DMS79 treated with DMSO at 0.1 percent for 48 hours (cell line): ENCODE results near the gene HIP1.
"Not testable (repeated sequence)": the region's sequence is repeated elsewhere in the genome, so short reads cannot be mapped to it uniquely, and the experiment has no call there.

Experiments used
- DNase-seq: peaks from one replicate; lab custom pipeline; 2025; lab: John Stamatoyannopoulos, UW

Gene HIP1

GRCh38 chr7:75738604-75738974 lies at the start of gene HIP1:
HIP1 (minus strand) TSS chr7:75738941; CDS start chr7:75738920, 21 bp downstream.
- DNase-seq, result no peak

- not testable (repeated sequence) for DNase-seq
Measured at GRCh38 chr7:75788154-75788847, 49.6 kb upstream of the HIP1 start.

- DNase-seq, result not testable (repeated sequence)
Measured at GRCh38 chr7:75783058-75783457, 44.3 kb upstream of the HIP1 start.

GRCh38 chr7:75780647-75781273 lies 42.0 kb upstream of the HIP1 start:
- not testable (repeated sequence) for DNase-seq

- DNase-seq, result not testable (repeated sequence)
Measured at GRCh38 chr7:75779516-75779915, 40.8 kb upstream of the HIP1 start.

- DNase-seq, result not testable (repeated sequence)
Measured at GRCh38 chr7:75779035-75779434, 40.3 kb upstream of the HIP1 start.

GRCh38 chr7:75776295-75776971 lies 37.7 kb upstream of the HIP1 start:
- no peak for DNase-seq

GRCh38 chr7:75773958-75774357 lies 35.2 kb upstream of the HIP1 start:
- not testable (repeated sequence) for DNase-seq

- no peak for DNase-seq
Measured at GRCh38 chr7:75772081-75773077, 33.6 kb upstream of the HIP1 start, which contains the start of gene CCL26. CCL26 (minus strand) TSS chr7:75772211; CDS start chr7:75772176, 35 bp downstream.

- DNase-seq, result no peak
Measured at GRCh38 chr7:75771224-75771623, 32.5 kb upstream of the HIP1 start.

GRCh38 chr7:75762350-75762917 lies 23.7 kb upstream of the HIP1 start:
- DNase-seq, result peak; percentile 66

- DNase-seq, result not testable (repeated sequence)
Measured at GRCh38 chr7:75761801-75762200, 23.1 kb upstream of the HIP1 start.

- no peak for DNase-seq
Measured at GRCh38 chr7:75758491-75758890, 19.8 kb upstream of the HIP1 start.

- no peak for DNase-seq
Measured at GRCh38 chr7:75757860-75758259, 19.1 kb upstream of the HIP1 start.

- no peak for DNase-seq
Measured at GRCh38 chr7:75756991-75757676, 18.4 kb upstream of the HIP1 start.

GRCh38 chr7:75756206-75756990 lies 17.7 kb upstream of the HIP1 start:
- DNase-seq, result no peak

GRCh38 chr7:75743455-75743859 lies 4.7 kb upstream of the HIP1 start:
- DNase-seq, result no peak

GRCh38 chr7:75740846-75741497 lies 2.2 kb upstream of the HIP1 start:
- no peak for DNase-seq
